ENCODE measurements around the gene TRABD2B.

DNA sequence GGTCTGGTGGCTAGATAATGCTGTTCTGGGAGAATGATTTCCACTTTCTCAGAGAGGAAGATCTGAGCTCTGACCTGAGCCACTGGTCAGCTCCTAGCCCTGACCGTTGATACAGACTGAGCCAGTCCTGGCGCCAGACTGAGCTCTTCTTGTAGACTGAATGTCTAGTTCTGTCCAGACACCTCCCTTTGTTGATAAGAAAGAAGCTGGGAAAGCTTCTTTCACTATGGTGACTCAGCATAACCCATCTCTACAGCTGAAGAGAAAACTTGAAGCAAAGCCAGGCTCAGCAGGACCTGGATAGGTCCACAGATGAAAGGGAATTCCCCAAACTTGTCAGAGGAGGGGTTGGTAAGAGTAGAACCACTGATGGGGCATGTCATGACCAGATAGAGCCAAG lies 9.9 kb upstream of the TRABD2B start:
- TF ChIP-seq, protein P1, sequence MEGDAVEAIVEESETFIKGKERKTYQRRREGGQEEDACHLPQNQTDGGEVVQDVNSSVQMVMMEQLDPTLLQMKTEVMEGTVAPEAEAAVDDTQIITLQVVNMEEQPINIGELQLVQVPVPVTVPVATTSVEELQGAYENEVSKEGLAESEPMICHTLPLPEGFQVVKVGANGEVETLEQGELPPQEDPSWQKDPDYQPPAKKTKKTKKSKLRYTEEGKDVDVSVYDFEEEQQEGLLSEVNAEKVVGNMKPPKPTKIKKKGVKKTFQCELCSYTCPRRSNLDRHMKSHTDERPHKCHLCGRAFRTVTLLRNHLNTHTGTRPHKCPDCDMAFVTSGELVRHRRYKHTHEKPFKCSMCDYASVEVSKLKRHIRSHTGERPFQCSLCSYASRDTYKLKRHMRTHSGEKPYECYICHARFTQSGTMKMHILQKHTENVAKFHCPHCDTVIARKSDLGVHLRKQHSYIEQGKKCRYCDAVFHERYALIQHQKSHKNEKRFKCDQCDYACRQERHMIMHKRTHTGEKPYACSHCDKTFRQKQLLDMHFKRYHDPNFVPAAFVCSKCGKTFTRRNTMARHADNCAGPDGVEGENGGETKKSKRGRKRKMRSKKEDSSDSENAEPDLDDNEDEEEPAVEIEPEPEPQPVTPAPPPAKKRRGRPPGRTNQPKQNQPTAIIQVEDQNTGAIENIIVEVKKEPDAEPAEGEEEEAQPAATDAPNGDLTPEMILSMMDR (IDR thresholded peaks at IDR 0.05) = no peak
- no peak for TF ChIP-seq POLR2A (IDR thresholded peaks at IDR 0.05)

All from lower leg skin (tissue), 3 donors.